G401.6 (cell line): ENCODE measurements around the gene LRG1.

Experiments
- FAIRE-seq: peaks from 2 replicates; lab custom pipeline; 2012; peaks lifted over from hg19 to GRCh38; lab: Jason Lieb, UNC

Gene LRG1

GRCh38 chr19:4525563-4526002, 14.3 kb downstream of the LRG1 start:
- FAIRE-seq = no peak

- FAIRE-seq = no peak
Measured at GRCh38 chr19:4524808-4525562, 14.9 kb downstream of the LRG1 start.

GRCh38 chr19:4523306-4524110, 16.3 kb downstream of the LRG1 start:
- FAIRE-seq = no peak

DNA sequence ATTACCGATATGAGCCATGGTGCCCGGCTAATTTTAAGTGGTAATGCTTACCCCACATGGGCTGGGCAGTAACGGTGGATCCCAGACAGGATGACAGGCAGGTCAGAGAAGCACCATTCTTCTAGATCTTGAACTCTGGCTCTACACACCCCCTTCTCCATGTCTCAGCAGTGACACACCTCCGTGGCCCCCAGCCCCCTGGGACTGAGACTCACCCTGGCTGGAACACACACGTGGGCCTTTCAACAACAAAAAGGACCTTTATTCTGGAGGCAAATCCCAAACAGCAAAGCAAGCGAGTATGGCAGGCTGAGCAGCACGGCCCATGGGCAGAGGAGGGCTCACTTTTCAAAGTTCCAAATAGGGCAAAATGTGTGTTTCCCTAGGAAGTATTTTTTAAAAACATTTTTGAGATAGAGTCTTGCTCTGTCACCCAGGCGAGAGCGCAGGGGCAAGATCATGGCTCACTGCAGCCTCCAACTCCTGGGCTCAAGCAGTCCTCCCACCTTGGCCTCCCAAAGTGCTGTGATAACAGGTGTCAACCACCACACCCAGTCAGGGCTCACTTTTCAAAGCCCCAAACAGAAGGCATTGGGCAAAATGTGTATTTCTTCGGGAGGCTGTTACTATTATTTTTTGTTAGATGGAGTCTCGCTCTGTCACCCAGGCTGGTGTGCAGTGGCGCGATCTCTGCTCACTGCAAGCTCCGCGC, 17.4 kb downstream of the LRG1 start:
- FAIRE-seq = no peak

- FAIRE-seq = no peak
Measured at GRCh38 chr19:4521888-4522242, 18.0 kb downstream of the LRG1 start.

GRCh38 chr19:4521170-4521887, 18.5 kb downstream of the LRG1 start:
- FAIRE-seq = no peak

DNA sequence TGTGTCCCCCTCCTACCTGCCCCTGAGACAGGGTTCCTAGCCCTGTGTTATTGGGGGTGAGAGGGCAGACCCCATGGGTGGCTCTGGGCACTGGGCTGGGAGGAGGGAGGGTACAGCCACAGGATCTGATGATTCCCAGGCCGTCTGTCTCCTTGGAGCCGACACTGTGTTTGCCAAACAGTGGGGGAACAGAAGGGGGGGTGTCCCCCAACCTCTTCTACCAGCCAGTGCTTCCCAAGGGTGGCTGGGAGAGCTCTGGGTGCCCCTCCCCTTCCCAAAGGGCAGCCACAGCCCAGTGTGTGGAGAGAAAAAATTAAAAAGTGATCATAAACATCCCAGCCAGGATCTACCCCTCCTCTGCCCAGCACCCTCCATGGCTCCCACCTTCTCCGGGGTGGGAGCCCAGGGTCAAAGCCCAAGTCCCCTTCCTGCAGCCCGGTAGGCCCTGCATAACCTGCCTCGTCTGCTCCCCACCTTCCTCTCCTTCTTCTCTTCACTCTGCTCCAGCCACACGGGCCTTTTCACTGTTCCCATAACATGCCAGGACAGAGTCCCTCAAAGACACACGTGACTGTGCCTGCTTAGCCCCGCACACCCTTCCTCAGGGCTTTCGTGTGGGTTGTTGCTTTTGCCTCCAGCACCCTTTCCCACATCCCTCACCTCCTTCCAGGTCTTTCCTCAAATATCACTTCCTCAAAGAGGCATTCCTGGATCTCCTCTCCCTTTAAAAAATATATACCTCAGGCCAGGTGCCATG, 20.1 kb downstream of the LRG1 start:
- FAIRE-seq = no peak

- no peak for FAIRE-seq
Measured at GRCh38 chr19:4519172-4519496, 20.7 kb downstream of the LRG1 start.

- no peak for FAIRE-seq
Measured at GRCh38 chr19:4518345-4519171, 21.3 kb downstream of the LRG1 start, which contains the start of gene PLIN4. Gene PLIN4 (minus strand): TSS chr19:4518486. CDS start chr19:4518272, 214 bp downstream.

DNA sequence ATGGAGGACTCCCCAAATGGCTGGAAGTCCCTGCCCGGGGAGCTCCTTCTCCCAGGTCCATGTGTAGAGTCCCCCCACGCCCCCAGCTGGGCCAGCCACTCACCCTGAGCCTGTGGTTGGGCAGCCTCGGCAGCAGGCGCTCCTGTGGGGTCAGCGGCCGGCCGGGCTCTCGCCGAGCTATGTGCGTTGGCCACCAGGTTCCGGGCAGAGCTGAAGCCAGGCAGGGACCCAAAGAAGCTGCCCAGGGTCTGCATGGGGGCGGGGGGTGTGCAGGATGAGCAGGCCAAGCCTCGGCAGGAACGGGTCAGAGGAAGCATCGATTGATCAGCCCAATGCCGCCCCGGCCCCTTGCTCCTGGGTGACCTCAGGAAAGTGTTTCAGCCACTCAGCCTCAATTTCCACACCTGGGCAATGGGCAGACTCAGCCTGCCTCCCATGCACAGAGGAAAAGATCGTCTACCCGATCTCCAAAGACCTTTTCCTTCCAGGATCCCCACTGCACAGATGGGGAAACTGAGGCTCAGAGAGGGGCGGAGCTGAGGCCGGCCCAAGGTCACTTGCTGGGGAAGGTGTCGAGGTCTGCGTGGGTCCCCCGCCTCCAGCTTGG, 22.3 kb downstream of the LRG1 start:
- FAIRE-seq = no peak

DNA sequence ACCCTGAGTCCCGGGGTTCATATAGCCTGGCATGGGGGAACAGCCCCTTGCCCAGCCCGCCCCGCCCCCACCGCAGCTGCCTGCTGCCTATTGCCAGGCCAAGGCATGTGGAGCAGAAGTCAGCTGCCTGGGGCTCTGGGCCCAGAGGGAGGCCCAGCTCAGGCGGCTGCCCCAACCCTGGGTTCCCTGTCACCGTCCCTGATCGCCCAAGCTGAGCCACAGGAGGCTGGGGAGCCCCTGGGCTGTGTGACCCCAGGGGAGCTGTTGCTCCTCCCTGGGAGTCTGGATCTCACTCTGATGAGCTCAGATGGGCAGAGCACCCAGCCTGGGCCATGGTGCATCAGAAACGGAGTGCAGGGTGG, 22.9 kb downstream of the LRG1 start:
- no peak for FAIRE-seq

GRCh38 chr19:4516199-4516938, 23.5 kb downstream of the LRG1 start:
- no peak for FAIRE-seq

GRCh38 chr19:4515732-4516131, 24.1 kb downstream of the LRG1 start:
- no peak for FAIRE-seq

DNA sequence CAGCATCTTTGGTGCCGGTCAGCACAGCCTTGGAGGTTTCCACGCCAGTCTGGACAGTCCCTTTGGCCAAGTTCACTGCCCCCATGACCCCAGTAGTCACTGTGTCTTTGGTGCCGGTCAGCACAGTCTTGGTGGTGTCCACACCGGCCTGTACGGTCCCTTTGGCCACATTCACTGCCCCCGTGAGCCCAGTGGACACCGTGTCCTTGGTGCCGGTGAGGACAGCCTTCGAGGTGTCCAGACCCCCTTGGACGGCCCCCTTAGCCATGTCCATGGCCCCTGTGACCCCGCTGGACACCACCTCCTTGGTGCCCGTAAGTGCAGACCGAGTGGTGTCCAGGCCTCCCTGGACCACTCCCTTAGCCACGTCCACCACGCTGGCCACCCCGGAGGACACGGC, 26.6 kb downstream of the LRG1 start:
- no peak for FAIRE-seq

GRCh38 chr19:4512070-4512469, 27.8 kb downstream of the LRG1 start:
- FAIRE-seq = no peak

DNA sequence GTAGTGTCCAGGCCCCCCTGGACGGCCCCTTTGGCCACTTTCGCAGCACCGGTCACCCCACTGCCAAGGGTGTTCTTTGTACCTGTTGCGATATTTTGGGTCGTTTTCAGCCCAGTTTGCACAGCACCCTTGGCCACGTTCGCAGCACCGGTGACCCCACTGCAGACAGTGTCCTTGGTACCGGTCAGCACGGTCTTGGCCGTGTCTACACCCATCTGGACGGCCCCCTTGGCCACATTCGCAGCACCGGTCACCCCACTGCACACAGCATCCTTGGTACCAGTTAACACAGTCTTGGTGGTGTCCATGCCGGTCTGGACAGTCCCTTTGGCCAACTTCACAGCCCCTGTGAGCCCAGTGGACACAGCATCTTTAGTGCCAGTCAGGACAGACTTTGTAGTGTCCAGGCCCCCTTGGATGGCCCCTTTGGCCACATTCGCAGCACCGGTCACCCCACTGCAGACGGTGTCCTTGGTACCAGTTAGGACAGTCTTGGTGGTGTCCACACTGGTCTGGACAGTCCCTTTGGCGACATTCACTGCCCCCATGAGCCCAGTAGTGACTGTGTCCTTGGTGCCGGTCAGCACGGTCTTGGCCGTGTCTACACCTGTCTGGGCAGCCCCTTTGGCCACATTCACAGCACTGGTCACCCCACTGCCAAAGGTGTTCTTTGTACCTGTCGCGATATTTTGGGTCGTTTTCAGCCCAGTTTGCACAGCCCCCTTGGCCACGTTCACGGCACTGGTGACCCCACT, 28.4 kb downstream of the LRG1 start:
- FAIRE-seq = no peak

GRCh38 chr19:4510435-4511255, 29.2 kb downstream of the LRG1 start:
- no peak for FAIRE-seq

- FAIRE-seq = no peak
Measured at GRCh38 chr19:4508698-4509097, 31.1 kb downstream of the LRG1 start.
